Measurements from ENCODE around the gene MFAP2. TPM values are rescaled to one million over a fixed set of nuclear protein-coding genes. Genes with fewer than 3 reads are reported as not detected.
"Not testable (repeated sequence)": the region's sequence is repeated elsewhere in the genome, so short reads cannot be mapped to it uniquely, and the experiment has no call there.

MFAP2 gene
- total RNA-seq, 2 donors from 2014 or later = 24.0 to 62.2 TPM

DNA sequence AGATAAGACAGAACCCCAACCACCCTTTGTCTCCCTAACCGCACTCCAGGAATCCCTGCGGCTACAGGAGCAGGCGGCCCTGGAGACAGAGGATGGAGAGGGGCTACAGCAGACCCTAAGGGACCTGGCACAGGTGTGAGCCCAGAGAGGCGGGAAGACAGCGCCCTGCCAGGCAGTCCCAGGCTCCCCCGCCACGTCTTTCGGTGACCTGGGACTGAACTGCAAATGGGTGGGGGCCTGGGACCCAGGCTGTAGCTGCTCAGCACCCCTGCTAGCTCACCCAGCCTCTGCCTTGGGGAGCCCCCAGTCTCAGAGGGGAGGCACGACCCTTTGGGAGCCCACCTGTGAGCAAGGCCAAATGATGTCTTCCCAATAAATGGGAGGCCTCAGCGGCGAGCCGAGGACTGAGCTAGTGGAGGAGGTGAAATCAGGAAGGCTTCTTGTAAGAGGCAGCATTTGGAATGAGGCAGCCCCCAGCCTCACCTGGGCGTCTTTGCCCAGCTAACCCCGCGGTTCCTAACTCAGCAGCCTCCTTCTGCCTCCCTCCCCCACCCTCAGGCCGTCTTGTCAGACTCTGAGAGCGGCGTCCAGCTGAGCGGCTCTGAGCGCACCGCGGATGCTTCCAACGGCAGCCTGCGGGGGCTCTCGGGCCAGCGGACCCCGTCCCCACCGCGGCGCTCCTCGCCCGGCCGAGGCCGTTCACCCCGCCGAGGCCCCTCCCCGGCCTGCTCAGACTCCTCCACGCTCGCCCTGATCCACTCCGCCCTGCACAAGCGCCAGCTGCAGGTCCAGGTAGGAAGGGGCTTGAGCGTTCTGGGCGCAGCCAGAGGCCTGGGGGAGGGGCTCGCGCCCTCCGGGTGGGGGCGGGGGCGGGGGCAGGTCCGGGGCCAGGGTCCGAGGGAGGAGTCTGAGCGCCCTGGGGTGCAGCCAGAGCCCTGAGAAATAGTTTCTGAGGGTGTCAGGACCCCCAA is 41.8 kb downstream of the MFAP2 start:
- TF ChIP-seq, protein P1, sequence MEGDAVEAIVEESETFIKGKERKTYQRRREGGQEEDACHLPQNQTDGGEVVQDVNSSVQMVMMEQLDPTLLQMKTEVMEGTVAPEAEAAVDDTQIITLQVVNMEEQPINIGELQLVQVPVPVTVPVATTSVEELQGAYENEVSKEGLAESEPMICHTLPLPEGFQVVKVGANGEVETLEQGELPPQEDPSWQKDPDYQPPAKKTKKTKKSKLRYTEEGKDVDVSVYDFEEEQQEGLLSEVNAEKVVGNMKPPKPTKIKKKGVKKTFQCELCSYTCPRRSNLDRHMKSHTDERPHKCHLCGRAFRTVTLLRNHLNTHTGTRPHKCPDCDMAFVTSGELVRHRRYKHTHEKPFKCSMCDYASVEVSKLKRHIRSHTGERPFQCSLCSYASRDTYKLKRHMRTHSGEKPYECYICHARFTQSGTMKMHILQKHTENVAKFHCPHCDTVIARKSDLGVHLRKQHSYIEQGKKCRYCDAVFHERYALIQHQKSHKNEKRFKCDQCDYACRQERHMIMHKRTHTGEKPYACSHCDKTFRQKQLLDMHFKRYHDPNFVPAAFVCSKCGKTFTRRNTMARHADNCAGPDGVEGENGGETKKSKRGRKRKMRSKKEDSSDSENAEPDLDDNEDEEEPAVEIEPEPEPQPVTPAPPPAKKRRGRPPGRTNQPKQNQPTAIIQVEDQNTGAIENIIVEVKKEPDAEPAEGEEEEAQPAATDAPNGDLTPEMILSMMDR (IDR thresholded peaks at IDR 0.05) = no peak
- H3K36me3 ChIP-seq = peaks cover 12% of the 10 kb centered on the region
- no peaks in the 10 kb centered on the region for H3K27me3 ChIP-seq (replicated peaks; ENCODE audit: insufficient read depth)
- no peak overlapping the region for H3K4me3 ChIP-seq
- ATAC-seq (ENCODE audit: insufficient number of reproducible peaks, low FRiP score, low read depth) (no peak), DNase-seq (ENCODE audit: low spot score) (no peak)
- H3K4me1 ChIP-seq (ENCODE audit: control insufficient read depth in 1 of 2, low read depth in 2 of 2) = no peaks in the 10 kb centered on the region
- no peak overlapping the region for H3K27ac ChIP-seq
- no peaks in the 10 kb centered on the region for H3K9me3 ChIP-seq

- H3K9me3 ChIP-seq; DNase-seq (ENCODE audit: low spot score); H3K4me1 ChIP-seq (ENCODE audit: control insufficient read depth in 1 of 2, low read depth in 2 of 2); ATAC-seq (ENCODE audit: insufficient number of reproducible peaks, low FRiP score, low read depth); H3K27ac ChIP-seq; H3K27me3 ChIP-seq (replicated peaks; ENCODE audit: insufficient read depth); H3K4me3 ChIP-seq: not testable (repeated sequence)
- peaks cover 12% of the 10 kb centered on the region for H3K36me3 ChIP-seq
These were observed 43.8 kb downstream of the MFAP2 start for GRCh38 chr1:16936580-16936979.

DNA sequence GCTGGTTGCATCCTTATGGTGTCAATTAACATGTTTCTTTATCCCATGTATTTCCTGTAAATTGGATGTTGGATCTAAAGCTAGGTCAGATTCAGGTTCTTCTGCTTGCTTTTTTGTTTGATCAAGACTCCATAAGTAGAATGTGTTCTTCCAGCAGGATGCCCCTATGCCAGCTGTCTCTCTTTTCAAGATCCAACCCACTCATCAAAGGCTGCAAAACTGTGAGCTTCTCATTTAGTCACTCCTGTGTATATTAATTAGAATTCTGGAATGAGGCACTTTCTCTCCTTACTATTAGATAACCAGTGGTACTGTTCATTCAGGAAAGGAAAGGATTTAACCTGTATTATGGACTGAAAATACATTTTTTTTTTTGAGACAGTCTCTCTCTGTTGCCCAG is 46.5 kb downstream of the MFAP2 start:
- H3K36me3 ChIP-seq = peaks cover 15% of the 10 kb centered on the region
- H3K27me3 ChIP-seq (replicated peaks; ENCODE audit: insufficient read depth); DNase-seq (ENCODE audit: low spot score); H3K4me1 ChIP-seq (ENCODE audit: control insufficient read depth in 1 of 2, low read depth in 2 of 2); ATAC-seq (ENCODE audit: insufficient number of reproducible peaks, low FRiP score, low read depth); H3K27ac ChIP-seq; H3K4me3 ChIP-seq; H3K9me3 ChIP-seq: not testable (repeated sequence)

- not testable (repeated sequence) for H3K27ac ChIP-seq; H3K4me1 ChIP-seq (ENCODE audit: control insufficient read depth in 1 of 2, low read depth in 2 of 2); H3K9me3 ChIP-seq; DNase-seq (ENCODE audit: low spot score); H3K27me3 ChIP-seq (replicated peaks; ENCODE audit: insufficient read depth); ATAC-seq (ENCODE audit: insufficient number of reproducible peaks, low FRiP score, low read depth); H3K36me3 ChIP-seq; H3K4me3 ChIP-seq
These were observed 49.0 kb downstream of the MFAP2 start for GRCh38 chr1:16931206-16931934.

DNA sequence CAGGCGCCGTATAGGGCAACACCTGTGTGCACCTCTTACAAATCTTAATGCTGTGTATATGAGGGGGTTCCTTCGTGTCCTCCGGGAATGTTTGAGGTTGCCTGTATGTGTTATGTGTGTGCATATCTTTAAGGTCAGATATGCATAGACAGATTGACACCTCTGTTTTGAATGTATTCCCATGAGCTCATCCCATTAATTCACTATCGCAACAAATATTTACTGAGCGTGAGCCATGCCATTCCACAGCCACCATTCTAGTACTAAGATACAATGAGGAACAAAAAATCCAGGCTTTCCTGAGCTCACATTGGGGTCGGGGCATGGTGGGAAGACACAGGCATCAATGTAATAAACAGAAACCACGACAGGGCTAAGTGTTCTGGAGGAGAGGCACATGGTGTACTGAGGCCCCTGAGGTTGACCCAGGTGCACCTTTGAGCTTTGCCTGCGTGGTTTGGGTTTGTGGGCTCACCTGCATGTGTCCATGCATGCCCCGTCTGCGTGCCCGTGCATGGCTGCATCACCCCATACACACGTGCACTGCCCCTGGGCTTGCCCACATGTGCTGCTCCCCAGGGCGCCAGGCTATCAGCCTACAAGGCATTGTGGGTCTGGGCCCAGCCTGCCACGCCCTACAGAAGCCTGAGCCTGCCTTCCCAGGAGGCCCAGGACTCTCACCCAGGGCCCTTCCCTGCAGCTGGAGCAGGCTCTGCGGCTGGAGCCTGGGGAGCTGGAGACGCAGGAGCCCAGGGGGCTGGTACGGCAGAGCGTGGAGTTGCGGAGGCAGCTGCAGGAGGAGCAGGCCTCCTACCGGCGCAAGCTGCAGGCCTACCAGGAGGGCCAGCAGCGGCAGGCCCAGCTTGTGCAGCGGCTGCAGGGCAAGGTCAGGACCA is 51.0 kb downstream of the MFAP2 start:
- not testable (repeated sequence) for H3K4me1 ChIP-seq (ENCODE audit: control insufficient read depth in 1 of 2, low read depth in 2 of 2); H3K4me3 ChIP-seq; H3K36me3 ChIP-seq; H3K27ac ChIP-seq; DNase-seq (ENCODE audit: low spot score); ATAC-seq (ENCODE audit: insufficient number of reproducible peaks, low FRiP score, low read depth); H3K9me3 ChIP-seq; H3K27me3 ChIP-seq (replicated peaks; ENCODE audit: insufficient read depth)

- no peak for ATAC-seq (ENCODE audit: insufficient number of reproducible peaks, low FRiP score, low read depth)
These were observed 52.5 kb downstream of the MFAP2 start for GRCh38 chr1:16927711-16928485.

More at GRCh38 chr1:16927711-16928485, 52.5 kb downstream of the MFAP2 start:
- Histone ChIP-seq H3K27ac (no peak overlapping the region), H3K9me3 (no peaks in the 10 kb centered on the region), H3K36me3 (peaks cover 8% of the 10 kb centered on the region), H3K4me1 (ENCODE audit: control insufficient read depth in 1 of 2, low read depth in 2 of 2) (no peaks in the 10 kb centered on the region), H3K27me3 (replicated peaks; ENCODE audit: insufficient read depth) (no peaks in the 10 kb centered on the region), H3K4me3 (no peak overlapping the region)
- TF ChIP-seq, protein P1 (IDR thresholded peaks at IDR 0.05) = no peak
- no peak for DNase-seq (ENCODE audit: low spot score)

All from thoracic aorta (tissue), 2 donors.